ENCODE results near the gene HACD4.
"Not testable (repeated sequence)": the region's sequence is repeated elsewhere in the genome, so short reads cannot be mapped to it uniquely, and the experiment has no call there.

Gene HACD4

GRCh38 chr9:20973246-20973947 lies 58.0 kb downstream of the HACD4 start:
- not testable (repeated sequence) for DNase-seq (ENCODE audit: low read depth in 2 of 2)

- no peak for DNase-seq (ENCODE audit: low read depth in 2 of 2)
Observed at GRCh38 chr9:20972684-20973083, 58.8 kb downstream of the HACD4 start.

- no peak for DNase-seq (ENCODE audit: low read depth in 2 of 2)
Observed at GRCh38 chr9:20962536-20963225, 68.8 kb downstream of the HACD4 start.

- no peak for DNase-seq (ENCODE audit: low read depth in 2 of 2)
Observed at GRCh38 chr9:20950707-20951106, 80.7 kb downstream of the HACD4 start.
